ENCODE measurements around the gene PLP2. TPM values are rescaled to one million over a fixed set of nuclear protein-coding genes. Genes with fewer than 3 reads are reported as not detected.

PLP2 gene
- polyA plus RNA-seq, 3 donors: 30.9 to 39.6 (median 34.0) TPM

- DNase-seq: no peak
Observed at GRCh38 chrX:49204709-49205108, 33.0 kb downstream of the PLP2 start.

DNA sequence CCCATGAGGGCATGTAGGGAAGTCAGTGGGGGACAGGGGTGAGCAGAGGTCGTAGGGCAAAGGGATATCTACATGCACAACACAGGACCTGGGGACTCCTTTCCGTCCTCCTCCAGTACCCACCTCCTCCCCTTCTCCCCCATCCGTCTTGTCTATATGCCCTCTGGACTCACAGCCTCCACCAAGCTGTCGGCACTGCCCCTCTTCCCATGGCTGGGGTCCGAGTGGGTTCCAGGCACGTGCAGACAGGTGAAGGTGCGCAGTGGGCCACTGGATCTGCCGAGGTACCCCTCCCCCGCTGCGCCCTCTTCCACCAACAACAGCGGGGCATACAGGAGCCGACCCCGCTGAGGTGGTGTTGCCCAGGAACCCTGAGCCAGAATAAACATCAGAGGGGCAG is 33.7 kb downstream of the PLP2 start:
- no peak for DNase-seq

GRCh38 chrX:49206543-49206942 is 34.8 kb downstream of the PLP2 start:
- no peak for DNase-seq

- no peak for DNase-seq
Observed at GRCh38 chrX:49208399-49208798, 36.7 kb downstream of the PLP2 start.

DNA sequence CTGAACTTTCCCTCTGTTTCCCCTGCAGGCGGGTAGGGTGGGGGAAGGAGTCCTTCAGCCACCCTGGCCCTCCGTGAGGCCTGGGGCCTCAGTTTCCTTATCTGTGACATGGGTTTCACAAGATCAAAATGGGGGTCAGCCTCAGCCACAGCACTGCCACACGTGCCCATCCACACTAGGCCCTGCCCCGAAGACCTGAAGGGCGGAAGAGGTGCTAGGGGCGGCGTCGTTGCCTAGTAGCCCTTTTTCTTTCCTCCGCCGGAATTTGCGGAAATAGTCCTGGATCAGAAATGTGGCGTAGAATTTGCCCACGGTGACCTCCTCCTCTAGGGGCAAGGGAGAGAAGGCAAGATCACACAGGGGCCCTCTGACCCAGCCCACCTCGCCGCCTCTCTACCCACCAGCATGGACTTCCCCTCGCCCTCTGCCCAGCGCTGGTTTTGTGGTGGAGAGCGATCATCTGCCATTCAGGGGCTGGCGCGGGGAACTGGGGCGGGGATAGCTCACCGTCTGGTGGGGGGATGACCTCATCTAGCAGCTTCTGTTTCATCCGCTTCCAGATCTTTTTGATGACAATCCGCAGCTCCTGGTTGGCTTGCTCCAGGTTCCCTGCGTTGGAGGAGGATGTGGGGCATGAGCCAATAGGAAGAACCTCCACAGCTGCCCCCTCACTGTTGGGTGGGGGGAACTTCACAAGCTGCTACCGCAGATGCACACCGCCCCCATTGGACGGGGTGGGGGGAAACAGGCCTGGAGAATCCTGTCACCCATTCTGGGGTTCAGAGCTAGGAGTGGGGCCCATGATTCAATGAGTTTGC is 37.9 kb downstream of the PLP2 start:
- DNase-seq: no peak

DNA sequence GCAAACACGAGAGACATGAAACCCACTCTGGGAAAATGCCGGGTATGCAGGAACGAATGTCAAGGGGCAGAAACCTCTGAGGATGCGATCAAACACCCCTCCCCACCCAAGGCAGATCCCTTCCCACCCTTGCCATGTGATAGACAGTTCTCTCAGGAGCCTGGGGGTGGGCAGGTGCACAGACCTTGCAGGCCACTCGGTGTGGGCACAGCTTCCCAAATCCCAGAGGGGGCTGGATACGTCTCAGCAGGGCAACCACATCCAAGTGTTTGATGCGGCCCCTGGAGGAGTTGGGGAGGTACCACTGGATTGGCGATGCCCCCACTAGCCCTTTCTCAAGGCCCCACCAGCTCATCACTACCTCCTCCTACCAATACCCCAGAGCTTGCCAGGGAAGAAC is 38.7 kb downstream of the PLP2 start:
- no peak for DNase-seq

DNA sequence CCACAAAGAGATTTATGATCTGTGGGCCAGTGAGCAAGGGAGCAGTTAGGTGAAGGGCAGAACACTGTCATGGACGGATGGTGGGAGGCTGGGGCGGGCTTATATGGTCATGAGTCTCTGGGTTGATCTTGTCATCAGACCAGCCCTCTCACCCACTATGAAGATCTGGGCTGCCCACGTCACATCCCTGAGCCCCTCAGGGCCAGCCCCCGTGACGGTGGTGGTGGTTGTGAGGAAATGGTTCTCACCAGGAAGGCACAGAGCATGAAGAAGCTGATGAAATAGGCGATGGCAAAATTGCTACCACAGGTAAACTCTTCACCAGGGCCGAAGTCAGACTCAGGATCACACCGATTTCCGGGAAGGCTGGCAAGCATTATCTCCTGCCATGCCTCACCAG is 39.4 kb downstream of the PLP2 start:
- DNase-seq: no peak

- DNase-seq: no peak
Observed at GRCh38 chrX:49212209-49212608, 40.5 kb downstream of the PLP2 start.

GRCh38 chrX:49212861-49213260 is 41.2 kb downstream of the PLP2 start:
- no peak for DNase-seq

DNA sequence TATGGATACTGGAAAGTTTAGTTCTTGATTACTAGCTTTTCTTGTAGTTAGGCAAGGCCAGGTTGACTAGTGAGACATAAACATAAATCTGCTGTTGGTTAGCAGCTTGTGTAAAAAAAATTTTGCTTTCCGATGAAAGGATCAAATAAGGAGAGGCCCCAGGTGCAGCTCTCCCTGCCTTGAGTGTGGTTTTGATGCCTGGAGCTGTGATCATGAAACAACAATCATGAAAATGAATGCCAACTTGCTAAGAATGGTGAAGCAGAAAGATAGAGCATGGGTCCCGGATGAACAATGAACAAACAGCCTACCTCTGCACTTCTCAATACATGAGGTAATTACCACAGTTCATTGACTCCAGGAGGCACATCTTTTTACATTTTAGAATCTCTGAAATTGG is 42.7 kb downstream of the PLP2 start:
- DNase-seq: no peak

- no peak for DNase-seq
Observed at GRCh38 chrX:49214996-49215526, 43.4 kb downstream of the PLP2 start.

GRCh38 chrX:49220100-49220499 is 48.4 kb downstream of the PLP2 start:
- no peak for DNase-seq

DNA sequence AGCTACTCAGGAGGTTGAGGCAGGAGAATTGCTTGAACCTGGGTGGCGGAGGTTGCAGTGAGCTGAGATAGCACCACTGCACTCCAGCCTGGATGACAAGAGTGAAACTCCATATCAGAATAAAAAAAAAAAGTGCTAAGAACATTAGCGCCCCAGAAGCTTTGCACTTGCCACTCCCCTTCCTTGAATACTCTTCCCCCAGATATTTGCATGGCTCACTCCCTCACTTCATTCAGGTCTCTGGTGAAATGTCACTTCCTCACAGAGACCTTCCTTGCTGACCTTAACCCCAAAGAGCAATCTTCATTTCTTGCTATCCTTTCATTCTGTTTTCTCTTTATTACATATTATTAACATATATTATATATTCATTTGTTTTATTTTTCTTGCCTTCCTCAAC is 50.2 kb downstream of the PLP2 start:
- DNase-seq: no peak

Other genes with a start within 250 kb of the PLP2 start
- 10 to 100 TPM; 65.9 to 68.3 (median 66.0) TPM for gene OTUD5, start 214.3 kb upstream of the PLP2 start, polyA plus RNA-seq (ENCODE audit: insufficient read length in 3 of 3)
- 1 to 10 TPM; 2.9 to 3.9 (median 3.0) TPM for gene KCND1, start 200.1 kb upstream of the PLP2 start, polyA plus RNA-seq (ENCODE audit: insufficient read length in 3 of 3)
- 10 to 100 TPM; 46.7 to 66.3 (median 62.1) TPM for gene GRIPAP1, start 169.6 kb upstream of the PLP2 start, polyA plus RNA-seq (ENCODE audit: insufficient read length in 3 of 3)
- 10 to 100 TPM; 31.8 to 38.9 (median 37.5) TPM for gene TFE3, start 128.5 kb upstream of the PLP2 start, polyA plus RNA-seq (ENCODE audit: insufficient read length in 3 of 3)
- 10 to 100 TPM; 11.9 to 16.8 (median 14.7) TPM for gene CCDC120, start 112.9 kb upstream of the PLP2 start, polyA plus RNA-seq (ENCODE audit: insufficient read length in 3 of 3)
- 10 to 100 TPM; 37.1 to 44.2 (median 39.6) TPM for gene PRAF2, start 97.9 kb upstream of the PLP2 start, polyA plus RNA-seq (ENCODE audit: insufficient read length in 3 of 3)
- 10 to 100 TPM; 54.8 to 61.8 (median 60.6) TPM for gene WDR45, start 92.0 kb upstream of the PLP2 start, polyA plus RNA-seq (ENCODE audit: insufficient read length in 3 of 3)
- gene GPKOW, start 48.2 kb upstream of the PLP2 start, polyA plus RNA-seq (ENCODE audit: insufficient read length in 3 of 3): 10 to 100 TPM; 24.8 to 26.0 (median 25.9) TPM
- 1 to 10 TPM; 4.6 to 8.8 (median 7.7) TPM for gene MAGIX, start 9.1 kb upstream of the PLP2 start, polyA plus RNA-seq (ENCODE audit: insufficient read length in 3 of 3)
- 1 to 10 TPM; 4.2 to 5.7 (median 4.7) TPM for gene PRICKLE3, start 14.5 kb downstream of the PLP2 start, polyA plus RNA-seq (ENCODE audit: insufficient read length in 3 of 3)
- gene SYP, start 28.3 kb downstream of the PLP2 start, polyA plus RNA-seq (ENCODE audit: insufficient read length in 3 of 3): 1 to 10 TPM; 2.9 to 3.3 (median 2.9) TPM
- gene CACNA1F, start 61.4 kb downstream of the PLP2 start, polyA plus RNA-seq (ENCODE audit: insufficient read length in 3 of 3): under 1 TPM; 0.11 to 0.33 (median 0.22) TPM
- 10 to 100 TPM; 19.8 to 24.3 (median 21.8) TPM for gene CCDC22, start 63.6 kb downstream of the PLP2 start, polyA plus RNA-seq (ENCODE audit: insufficient read length in 3 of 3)
- gene FOXP3, start 92.8 kb downstream of the PLP2 start, polyA plus RNA-seq (ENCODE audit: insufficient read length in 3 of 3): 1 to 10 TPM; 1.0 to 1.2 (median 1.0) TPM
- 1 to 10 TPM; 8.6 to 9.7 (median 9.0) TPM for gene PPP1R3F, start 97.9 kb downstream of the PLP2 start, polyA plus RNA-seq (ENCODE audit: insufficient read length in 3 of 3)
- gene GAGE10, start 131.7 kb downstream of the PLP2 start, polyA plus RNA-seq (ENCODE audit: insufficient read length in 3 of 3): not detected
- gene GAGE12J, start 150.1 kb downstream of the PLP2 start, polyA plus RNA-seq (ENCODE audit: insufficient read length in 3 of 3): not detected
- gene GAGE13, start 159.7 kb downstream of the PLP2 start, polyA plus RNA-seq (ENCODE audit: insufficient read length in 3 of 3): not detected

Data from renal pelvis (tissue), 4 donors.